GM19193 (cell line): ENCODE results near the gene ENG.

ENCODE experiments used
- POLR2A ChIP-seq: IDR thresholded peaks from 4 replicates; pipeline ENCODE4 v1.6.1; 2011; ENCODE audit not compliant: insufficient read depth, insufficient read length; ENCODE audit errors: extremely low read depth

ENG gene

DNA sequence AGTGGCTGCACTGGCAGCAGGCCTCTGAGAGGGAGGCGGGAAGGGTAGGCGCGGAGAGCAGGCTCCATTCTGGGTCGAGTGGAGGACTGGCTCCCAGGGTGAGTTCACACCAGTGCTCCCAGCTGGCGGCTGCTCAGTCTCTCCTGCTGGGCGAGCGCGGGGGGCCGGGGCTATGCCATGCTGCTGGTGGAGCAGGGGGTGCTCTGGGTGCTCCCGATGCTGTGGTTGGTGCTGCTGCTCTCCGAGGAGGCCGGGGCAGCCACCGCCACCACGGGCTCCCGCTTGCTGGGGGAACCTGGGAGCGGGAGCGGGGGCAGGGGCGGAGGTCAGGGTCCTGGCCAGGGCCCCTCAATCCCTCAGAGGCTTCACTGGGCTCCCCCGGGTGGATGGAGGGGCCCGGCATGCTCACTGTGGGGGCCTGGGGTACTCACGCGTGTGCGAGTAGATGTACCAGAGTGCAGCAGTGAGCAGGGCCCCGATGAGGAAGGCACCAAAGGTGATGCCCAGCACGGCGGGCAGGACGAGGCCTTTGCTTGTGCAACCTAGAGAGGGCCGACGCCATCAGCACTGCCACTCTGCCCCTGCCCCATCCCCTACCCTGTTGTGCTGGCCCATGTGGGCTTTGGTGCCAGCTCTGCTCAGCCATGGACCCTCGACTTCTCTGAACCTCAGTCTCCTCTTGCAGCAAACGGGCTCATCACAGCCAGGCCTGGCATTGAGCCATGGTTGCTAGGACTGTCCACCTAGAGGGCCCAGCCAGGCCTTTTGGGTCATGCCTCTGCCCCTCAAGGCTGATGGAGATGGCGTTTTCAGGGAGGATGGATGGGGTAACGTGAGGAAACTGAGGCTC is 38.7 kb downstream of the ENG start:
- TF ChIP-seq POLR2A = no peak

DNA sequence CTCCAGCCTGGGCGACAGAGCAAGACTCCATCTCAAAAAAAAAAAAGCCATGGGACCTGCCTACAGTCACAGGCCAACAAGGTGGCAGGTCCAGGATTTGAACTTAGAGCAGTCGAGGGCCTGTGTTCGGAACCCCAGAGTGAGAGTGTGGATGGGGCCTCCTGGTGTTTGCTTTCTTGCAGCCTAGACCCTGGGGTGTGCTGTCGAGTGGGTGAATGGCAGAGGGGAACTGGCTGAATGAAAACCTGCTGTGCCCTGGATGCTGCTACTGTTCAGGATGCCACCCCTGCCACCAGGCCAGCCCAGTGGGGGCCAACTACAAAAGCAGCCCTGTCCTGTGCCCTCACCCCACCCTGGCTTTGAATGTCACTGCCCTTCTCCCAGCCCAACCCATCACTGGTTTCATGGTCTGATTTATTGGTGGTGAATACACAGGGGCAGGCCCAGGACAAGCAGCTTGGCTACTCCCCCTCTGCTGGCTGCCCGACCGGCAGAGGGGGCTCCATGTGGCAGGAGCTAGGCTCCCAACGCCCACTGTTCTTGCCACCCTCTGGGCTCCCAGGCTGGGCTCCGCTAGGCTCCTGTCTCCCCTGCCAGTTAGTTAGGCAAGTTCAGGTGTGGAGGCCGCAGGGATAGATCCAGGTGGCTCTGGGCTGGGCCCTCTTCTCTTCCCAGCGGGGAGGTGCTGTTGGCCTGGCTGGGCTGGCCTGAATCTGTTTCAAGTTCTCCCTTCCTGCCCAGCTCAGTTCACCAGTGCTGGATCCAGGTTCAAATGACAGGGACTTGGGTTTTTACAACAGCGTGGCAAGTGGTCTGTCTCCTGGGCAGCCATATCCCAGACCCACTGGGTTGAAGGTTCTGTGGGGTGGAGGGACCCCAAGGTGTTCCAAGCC is 39.6 kb downstream of the ENG start:
- peak; percentile 24 for TF ChIP-seq POLR2A

DNA sequence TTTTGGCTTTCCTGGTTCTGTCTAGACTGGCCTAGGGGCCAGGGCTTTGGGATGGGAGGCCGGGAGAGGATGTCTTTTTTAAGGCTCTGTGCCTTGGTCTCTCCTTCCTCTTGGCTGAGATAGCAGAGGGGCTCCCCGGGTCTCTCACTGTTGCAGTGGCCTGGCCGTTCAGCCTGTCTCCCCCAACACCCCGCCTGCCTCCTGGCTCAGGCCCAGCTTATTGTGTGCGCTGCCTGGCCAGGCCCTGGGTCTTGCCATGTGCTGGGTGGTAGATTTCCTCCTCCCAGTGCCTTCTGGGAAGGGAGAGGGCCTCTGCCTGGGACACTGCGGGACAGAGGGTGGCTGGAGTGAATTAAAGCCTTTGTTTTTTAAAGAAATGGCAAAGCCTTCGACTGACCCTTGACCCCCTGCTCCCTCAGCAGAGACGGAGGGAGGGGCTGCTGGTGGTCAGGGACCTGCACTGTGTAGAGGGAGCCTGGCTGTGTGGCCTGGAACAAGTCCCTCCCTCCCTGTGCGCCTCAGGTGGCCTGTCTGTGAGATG is 40.7 kb downstream of the ENG start:
- no peak for TF ChIP-seq POLR2A

DNA sequence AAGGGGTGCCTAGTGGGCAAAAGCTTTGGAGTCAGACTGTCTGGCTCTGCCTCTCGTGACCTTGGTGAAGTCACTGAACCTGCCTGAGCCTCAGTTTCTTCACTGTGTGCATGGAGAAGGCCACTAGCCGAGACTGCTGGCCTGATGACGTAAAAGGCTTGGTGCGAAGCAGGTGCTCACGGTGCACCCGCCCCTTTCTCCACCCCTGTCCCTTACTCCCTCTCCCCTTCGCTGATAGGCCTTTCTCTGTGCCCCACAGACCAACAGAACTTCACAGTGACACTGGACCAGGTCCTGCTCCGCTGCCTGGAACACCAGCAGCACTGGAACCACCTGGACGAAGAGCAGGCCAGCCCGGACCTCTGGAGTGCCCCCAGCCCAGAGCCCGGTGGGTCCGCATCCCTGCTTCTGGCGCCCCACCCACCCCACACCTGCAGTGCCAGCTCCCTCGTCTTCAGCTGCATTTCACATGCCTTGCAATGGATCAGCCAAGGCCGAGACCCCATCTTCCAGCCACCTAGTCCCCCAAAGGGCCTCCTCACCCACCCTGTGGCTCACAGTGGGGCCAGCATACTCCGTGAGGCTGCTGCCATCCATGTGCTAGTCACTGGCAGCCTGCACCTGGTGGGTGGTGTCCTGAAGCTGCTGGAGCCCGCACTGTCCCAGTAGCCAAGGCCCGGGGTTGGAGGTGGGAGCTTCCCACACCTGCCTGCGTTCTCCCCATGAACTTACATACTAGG is 41.4 kb downstream of the ENG start:
- TF ChIP-seq POLR2A = peak; percentile 11

DNA sequence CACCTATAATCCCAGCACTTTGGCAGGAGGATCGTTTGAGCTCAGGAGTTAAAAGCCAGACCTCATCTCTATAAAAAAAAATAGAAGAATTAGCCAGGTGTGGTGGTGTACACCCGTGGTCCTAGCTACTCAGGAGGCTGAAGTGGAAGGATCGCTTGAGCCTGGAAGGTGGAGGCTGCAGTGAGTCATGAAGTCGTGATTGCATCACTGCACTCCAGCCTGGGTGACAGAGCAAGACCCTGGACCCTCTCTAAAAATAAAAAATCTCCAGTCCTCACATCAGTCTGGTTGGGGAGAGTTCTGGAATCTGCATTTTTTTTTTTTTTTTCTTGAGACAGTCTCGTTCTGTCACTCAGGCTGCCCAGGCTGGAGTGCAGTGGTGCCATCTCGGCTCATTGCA is 42.4 kb downstream of the ENG start:
- TF ChIP-seq POLR2A = no peak

DNA sequence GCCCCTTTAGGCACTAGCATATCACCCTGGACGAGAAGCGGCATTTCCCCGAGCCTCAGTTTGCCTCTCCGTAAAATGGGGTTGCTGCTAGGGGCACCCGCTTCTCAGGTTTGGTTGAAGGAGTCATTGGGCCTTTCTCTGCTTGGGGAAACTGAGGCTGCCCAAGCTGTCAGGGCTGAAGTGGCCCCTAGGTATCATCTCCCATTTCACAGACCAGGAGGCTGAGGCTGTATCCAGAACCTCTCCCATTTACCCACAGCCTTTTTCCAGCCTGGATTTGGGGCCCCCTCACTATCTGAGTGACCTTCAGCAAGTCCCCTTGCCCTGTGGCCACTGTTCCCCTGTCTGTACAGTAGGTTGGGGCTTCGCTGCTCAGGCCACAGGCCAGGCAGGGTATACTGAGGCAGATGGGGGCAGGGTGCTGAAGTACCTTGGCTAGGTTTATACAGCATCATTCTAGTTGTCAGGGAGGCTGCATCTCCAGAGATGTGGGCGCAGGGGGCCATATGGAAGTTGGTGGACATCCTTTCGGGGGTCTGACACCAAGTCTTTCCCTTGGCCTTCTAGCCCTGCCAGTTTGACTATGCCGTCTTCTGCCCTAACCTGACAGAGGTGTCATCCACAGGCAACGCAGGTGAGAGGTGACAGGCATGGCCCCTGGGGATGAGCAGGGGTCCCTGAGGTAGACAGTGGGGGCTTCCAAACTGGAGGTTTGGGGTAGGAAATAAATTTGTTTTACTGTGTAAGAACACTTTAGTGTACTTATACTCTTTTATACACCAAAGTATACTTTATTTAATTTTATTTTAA is 43.9 kb downstream of the ENG start:
- no peak for TF ChIP-seq POLR2A

DNA sequence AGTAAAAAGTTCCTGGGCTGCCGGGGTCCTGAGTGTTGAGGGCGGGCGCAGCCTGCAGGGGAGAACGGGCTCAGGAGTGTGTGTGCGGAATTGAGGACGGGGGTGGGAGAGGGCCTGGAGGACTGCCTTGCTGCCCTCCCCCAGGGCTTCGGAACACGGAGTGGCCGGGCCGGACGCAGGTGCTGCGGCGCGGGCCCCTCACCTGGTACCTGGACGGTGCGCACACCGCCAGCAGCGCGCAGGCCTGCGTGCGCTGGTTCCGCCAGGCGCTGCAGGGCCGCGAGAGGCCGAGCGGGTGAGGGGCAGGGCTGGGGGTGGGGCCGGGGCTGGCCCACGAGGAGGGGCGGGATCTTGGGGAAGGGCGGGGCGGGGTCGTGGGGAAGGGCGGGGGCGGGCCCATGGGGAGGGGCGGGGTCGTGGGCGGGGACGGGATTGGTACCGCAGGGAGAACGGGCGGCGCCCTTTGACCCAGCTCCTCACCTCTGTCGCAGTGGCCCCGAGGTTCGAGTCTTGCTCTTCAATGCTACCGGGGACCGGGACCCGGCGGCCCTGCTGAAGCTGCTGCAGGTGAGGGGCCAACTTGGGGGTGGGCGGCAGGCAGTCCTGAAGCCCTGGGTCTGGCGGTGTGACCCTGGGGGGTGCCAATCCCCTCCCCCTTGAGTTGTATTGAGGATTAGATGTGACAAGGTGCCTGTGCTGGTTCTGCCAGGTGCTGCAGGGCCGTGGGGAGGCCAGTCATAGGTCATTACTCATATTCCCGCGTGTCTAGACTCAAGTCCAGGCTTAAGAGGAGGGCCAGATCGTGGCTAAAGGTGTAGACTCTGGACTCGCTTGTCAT is 44.7 kb downstream of the ENG start:
- no peak for TF ChIP-seq POLR2A

DNA sequence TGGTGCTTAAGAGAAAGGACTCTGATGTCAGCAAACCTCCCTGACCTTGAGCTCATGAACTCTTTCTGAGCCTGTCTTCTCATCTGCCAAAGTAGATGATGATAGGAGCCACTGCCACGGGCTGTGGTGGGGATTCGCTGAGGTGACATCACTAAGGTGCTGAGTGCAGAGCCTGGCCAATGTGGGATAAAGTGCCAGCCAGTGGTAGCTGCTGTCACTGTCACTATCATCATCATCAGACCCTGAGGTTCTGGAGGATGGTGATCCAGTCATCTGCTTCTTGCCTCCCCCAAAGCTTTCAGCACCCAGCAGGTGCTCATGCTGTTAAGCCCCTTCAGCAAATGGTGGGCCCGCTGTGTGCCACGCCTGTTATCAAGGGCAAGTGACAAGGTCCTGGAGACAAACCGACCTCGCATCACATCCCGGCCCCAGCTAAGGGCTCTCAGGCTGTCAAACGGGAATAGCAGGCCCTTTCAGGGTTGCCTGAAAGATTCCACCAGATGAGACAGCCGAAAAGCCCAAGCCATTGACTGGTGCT is 45.4 kb downstream of the ENG start:
- no peak for TF ChIP-seq POLR2A

DNA sequence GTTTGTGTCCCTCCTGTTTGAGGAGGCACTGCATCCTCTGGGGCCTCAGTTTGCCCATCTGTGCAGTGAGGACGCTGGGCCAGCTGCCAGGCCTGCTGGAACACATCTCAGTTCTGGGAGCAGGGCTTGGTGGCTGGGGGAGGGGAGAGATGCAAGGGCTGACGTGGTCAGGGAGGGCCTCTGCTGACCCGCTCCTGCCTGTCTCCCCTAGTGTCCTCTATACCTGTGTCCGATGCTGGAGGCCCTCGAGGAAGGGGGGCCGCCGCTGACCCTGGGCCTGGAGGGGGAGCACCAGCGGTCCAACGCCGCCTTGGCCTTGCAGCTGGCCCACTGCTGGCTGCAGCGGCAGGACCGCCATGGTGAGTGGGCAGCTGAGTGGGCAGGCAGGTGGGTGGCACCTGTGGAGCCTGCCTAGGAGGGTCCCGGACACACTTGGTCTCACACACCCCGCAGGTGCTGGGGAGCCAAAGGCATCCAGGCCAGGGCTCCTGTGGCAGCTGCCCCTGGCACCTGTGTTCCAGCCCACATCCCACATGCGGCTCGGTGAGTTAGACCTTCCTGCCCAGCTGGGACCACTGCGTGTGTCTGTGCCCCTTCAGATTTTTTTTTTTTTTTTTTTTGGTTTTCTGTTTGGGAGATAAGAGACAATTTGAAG is 46.0 kb downstream of the ENG start:
- no peak for TF ChIP-seq POLR2A

DNA sequence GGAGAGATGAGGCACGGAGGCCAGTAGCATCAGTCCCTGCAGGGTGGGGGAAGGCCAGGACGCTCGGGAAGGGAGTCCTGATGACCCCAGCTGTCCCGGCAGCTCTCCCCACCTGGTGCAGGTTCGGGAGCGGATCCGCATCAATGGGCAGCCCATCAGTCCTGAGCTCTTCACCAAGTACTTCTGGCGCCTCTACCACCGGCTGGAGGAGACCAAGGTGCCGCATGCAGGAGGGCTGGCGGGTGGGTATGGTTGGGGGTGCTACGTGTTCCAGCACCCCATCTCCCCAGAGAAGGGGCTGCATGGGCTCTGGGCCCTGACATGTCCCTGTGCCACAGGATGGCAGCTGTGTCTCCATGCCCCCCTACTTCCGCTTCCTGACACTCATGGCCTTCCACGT is 47.6 kb downstream of the ENG start:
- no peak for TF ChIP-seq POLR2A

DNA sequence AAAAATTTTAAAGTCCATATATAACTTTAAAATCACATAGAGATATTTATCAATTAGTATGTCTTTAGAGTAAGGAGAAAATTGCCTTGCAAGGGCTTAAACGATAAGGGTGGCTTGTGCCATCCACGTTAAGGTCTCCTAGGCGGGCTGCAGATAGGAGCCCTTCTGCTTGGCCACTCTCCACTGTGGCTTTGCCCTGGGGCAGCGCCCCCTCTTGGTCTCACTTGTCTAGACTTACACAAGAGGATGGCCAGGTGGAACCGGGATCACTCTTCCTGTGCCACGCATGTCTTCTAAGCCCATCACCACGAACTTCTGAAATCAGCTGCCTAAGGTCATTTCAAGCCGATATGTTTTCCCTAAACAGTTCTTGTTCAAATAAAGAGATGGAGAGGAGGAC is 48.8 kb downstream of the ENG start:
- TF ChIP-seq POLR2A = no peak

DNA sequence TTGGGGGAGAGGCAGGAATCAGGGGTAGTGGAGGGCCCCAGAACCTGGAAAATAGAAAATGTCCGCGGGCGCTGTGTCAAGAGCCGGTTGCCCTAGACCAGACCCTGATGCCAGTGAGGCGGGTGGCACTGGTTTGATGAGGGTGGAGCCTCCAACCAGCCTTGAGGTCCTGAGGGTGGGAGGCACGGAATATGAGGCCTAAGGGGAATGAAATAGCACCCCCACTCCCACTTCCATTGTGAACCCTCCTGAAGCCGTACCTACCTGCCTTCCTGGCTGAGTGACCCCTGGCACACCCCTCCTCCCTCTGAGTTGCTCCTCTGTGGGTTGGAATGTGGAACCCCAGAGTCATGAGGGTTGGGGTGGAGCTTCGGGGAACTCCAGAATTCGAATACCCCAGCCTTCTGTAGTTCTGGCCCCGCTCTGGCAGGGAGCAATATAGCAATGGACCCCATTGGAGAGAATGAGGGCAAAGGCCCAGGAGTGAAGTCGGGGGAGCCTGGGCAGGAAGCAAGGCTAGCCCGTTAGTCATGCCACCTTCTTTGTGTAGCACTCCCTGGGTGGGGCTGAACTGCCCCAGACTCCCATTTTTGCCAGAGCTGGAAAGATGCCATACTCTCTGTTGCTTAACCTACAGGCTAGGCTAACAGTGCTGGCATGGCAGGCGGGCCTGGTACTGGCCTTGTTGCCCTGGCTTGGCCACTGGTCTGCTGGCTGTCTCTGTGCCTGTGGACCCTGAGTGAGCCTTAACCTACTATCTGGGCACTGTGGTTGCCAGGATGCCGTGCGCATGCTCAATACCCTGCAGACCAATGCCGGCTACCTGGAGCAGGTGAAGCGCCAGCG is 50.7 kb downstream of the ENG start:
- TF ChIP-seq POLR2A = no peak
